VCaP (cell line): ENCODE data around the gene RPN2.

ENCODE experiments used
- H3K27ac ChIP-seq: fragments of 450-650 bp; 2 replicates; pipeline ENCODE4 v1.5.1; 2017
- TF ChIP-seq, protein P1 (sequence below): fragments of 450-650 bp; conservative IDR thresholded peaks from 2 replicates; pipeline ENCODE4 v1.5.1; 2017; ENCODE audit warnings: mild to moderate bottlenecking, moderate library complexity

RPN2 gene

DNA sequence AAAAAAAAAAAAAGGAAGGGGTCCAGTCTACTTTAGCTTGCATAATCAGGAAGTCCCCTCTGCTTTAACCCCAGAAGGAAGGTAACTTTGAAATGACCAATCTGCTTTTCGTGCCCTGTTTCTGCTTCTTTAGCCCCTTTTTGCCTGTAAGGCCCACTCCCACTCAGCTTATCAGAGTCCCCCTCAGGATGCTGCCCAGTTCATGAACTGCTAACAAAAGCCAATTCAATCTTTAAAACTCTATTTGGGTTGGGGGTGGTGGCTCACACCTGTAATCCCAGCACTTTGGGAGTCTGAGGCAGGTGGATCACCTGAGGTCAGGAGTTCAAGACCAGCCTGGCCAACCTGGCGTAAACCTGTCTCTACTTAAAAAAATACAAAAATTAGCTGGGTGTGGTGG is 70.2 kb downstream of the RPN2 start:
- TF ChIP-seq, protein P1, sequence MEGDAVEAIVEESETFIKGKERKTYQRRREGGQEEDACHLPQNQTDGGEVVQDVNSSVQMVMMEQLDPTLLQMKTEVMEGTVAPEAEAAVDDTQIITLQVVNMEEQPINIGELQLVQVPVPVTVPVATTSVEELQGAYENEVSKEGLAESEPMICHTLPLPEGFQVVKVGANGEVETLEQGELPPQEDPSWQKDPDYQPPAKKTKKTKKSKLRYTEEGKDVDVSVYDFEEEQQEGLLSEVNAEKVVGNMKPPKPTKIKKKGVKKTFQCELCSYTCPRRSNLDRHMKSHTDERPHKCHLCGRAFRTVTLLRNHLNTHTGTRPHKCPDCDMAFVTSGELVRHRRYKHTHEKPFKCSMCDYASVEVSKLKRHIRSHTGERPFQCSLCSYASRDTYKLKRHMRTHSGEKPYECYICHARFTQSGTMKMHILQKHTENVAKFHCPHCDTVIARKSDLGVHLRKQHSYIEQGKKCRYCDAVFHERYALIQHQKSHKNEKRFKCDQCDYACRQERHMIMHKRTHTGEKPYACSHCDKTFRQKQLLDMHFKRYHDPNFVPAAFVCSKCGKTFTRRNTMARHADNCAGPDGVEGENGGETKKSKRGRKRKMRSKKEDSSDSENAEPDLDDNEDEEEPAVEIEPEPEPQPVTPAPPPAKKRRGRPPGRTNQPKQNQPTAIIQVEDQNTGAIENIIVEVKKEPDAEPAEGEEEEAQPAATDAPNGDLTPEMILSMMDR = no peak
- no peak overlapping the region for H3K27ac ChIP-seq

DNA sequence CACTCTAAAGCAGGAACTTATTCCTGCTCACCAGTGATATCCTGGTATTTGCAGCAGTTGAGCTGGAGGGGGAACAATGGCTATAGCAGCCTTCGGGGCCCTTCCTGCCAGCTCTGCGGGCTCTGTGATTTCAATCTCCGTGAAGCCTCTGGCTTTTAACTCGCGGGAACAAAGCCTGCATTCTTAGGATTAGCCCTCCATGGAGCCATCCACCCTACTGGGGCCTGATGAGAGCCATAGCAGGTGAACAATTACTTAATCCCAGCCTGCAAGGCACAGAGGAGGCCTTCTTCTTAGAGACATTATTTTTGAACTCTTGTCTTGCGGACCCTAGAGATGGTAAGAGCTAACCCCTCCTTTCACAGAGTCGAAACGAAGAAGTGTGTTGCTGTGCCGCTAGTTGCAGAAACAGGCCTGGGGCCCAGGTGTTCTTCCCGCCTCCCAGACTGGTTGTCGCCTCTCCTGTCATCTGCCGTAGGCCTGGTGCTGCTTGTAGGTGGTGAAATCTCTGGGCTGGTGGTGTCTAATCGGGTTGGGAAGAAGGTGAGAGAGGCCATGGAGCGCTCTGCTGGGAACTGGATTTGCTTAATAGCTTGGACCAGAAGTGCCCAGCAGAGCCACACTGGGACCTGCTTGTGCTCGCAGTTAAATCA is 72.8 kb downstream of the RPN2 start:
- TF ChIP-seq, protein P1 = no peak
- H3K27ac ChIP-seq = no peak overlapping the region

DNA sequence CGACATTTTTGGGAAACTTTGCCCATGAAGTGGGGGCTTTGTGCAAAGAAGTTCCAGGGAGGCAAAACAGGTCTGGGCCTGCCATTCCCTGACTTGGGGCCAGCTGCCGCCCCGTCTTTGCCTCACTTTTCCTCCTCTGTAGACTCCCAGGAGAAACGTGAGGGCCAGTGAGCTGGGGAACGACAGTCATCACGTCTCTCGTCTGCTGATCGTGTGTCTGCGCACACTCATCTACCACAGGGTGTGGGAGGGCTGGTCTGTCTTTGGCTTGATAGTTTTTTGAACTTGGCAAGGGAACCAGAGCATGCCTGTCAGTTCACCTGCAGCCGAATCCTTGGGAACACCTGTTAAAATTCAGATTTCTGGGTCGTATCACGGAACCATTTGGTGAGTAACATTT is 74.0 kb downstream of the RPN2 start:
- no peak overlapping the region for H3K27ac ChIP-seq

DNA sequence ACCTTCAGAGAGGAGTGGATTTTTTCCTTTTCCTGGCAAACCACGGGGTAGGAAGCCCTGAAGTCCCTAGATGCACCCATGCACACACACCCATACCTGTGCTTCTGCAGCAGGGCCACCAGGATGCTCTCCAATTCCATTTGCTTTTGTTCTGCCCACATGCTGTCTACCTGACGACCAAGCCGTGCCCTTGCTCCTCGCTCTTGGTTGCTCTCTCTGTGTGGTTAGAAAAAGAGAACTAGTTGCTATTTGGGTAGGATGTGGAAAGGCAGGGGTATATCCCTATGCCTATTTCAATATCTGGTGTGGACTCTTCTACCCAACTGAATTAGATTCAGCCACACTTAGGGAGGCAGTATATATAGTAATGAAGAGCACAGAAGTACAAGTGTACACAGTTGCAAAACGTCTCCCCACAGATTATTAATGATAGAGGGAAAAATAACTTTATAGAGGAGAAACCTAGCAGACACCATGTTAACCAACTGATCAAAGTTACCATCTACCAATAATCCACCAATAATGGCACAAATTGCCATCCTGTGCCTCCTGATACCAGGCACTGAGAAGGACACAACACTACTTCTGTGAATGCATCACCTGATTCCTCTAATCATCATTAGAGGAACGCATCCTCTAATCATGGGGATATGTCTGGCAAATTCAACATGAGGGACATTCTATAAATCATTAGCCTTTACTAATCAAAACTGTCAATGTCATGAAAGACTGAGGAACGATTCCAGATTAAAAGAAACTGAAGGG is 75.2 kb downstream of the RPN2 start:
- no peak overlapping the region for H3K27ac ChIP-seq
- TF ChIP-seq, protein P1 = no peak

More for the DNA sequence above, 74.0 kb downstream of the RPN2 start:
- TF ChIP-seq, protein P1 = no peak

DNA sequence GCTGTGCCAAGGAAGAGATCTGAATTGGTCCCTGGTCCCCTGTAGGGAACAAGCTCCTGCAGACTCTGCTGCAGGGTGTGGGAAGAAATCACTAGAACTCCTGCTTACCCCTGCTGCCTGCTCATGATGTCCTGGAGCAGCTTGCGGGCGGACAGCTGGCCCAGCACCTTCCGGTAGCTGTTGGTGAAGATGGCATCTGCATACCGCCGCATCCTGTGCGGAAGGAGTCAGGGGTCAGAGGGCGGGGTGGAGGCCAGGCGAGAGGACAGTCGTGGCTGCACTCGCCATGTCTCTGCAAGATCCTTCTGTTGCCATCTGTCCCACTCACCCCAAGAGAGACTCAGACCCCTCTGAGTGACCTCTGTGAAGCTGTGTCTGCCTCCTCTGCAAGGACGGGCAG is 77.2 kb downstream of the RPN2 start:
- no peak overlapping the region for H3K27ac ChIP-seq
- TF ChIP-seq, protein P1 = no peak

DNA sequence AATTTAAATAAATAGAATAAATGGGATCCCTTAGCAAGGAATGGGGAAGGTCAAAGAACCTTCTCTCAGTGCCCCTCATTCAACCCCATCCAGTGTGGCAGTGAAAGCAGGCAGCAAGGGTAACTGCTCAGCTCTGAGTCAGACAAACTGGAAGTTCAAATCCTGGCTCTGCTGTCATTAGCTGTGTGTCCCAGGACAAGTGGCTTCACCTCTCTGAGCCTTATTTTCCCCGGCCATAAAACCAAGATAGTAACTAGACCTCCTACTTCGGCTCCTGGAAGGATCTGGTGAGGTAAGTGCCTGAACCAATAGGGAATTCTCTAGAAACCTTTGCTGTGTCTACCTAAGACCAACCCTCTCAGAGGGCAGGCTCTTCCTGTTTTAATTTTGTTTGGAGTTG is 78.4 kb downstream of the RPN2 start:
- TF ChIP-seq, protein P1 = no peak
- no peak overlapping the region for H3K27ac ChIP-seq

DNA sequence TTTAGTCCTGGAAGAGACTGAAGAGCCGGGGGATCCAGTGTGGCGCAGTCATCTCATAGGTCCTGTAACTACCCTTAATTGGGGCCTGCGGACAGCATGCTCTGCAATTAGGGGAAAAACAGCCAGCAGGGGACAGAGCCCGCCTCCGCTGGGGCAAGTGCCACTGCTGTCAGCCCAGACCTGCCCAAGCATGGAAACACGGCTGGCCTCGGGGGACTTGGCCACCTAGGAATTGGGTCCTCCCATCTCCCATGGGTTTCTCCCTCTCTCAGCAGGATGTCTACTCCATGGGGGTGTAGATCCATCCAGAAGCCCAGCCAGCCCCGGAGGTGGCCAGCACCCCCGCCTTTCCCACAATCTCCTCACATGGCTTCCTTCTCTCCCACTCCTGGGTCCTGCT is 78.9 kb downstream of the RPN2 start:
- H3K27ac ChIP-seq = no peak overlapping the region
- TF ChIP-seq, protein P1 = no peak
